Ascending aorta (tissue), 2 donors: Measurements from ENCODE around the gene TF. TPM values are rescaled to one million over a fixed set of nuclear protein-coding genes. Genes with fewer than 3 reads are reported as not detected.

Experiments
- DNase-seq, 2 donors: peaks; one replicate each; pipeline ENCODE4 v3.0.0-alpha.2; 2019; ENCODE audit warnings: low spot score in 2 of 2
- H3K27ac ChIP-seq, 2 donors: fragments of 200-600 bp; sonication (generic); one replicate each; pipeline ENCODE4 v1.5.1; 2016 to 2017; ENCODE audit warnings: mild to moderate bottlenecking in 1 of 2
- H3K27me3 ChIP-seq: fragments of 200-600 bp; sonication (generic); one replicate; pipeline ENCODE4 v1.5.1; 2017
- H3K36me3 ChIP-seq, 2 donors: fragments of 200-600 bp; sonication (generic); one replicate each; pipeline ENCODE4 v1.5.1; 2016
- H3K4me1 ChIP-seq, 2 donors: fragments of 200-600 bp; sonication (generic); one replicate each; pipeline ENCODE4 v1.5.1; 2016 to 2017; ENCODE audit warnings: mild to moderate bottlenecking in 1 of 2
- H3K4me3 ChIP-seq, 2 donors: fragments of 200-600 bp; sonication (generic); one replicate each; pipeline ENCODE4 v1.5.1; 2016 to 2017; ENCODE audit warnings: mild to moderate bottlenecking in 1 of 2
- H3K9me3 ChIP-seq, 2 donors: fragments of 200-600 bp; sonication (generic); one replicate each; pipeline ENCODE4 v1.5.1; 2016
- intact Hi-C: fragments of 100-400 bp; cut with DNase I; formaldehyde crosslinking; loops from one replicate; pipeline ENCODE4 v1.15.1; 2023
- total RNA-seq: library from RNA; depleted of rRNA; stranded (reverse); fragments of >200 nt; gene quantifications from one replicate; pipeline ENCODE4 v1.1.0, GENCODE V29; 2016
- TF ChIP-seq, protein P1 (sequence below), 3 experiments: fragments of 200-600 bp in 2 of 3; fragments of 450-650 bp in 1 of 3; sonication (generic) in 2 of 3; IDR thresholded peaks; one replicate each; pipeline ENCODE4 v1.5.1; 2016 to 2019; ENCODE audit warnings: antibody characterized with exemption in 3 of 3, mild to moderate bottlenecking in 1 of 3, moderate library complexity in 1 of 3

Gene TF
- total RNA-seq, 1 donor from 2014 or later, result 62.8 TPM

GRCh38 chr3:133805384-133805701, 59.1 kb downstream of the TF start:
- intact Hi-C loops, result loop anchor here (5.0 to 10.0 kb wide), 3 partner anchors 679 to 1388 kb away; partner anchors contain the start of genes ANAPC13, CEP63 and DNAJC13
- Histone ChIP-seq H3K4me3 (peak overlapping the region; percentile 87), H3K27me3 (no peaks in the 10 kb centered on the region), H3K27ac (peak overlapping the region in 1 of 2 donors; percentile 58), H3K9me3 (no peaks in the 10 kb centered on the region), H3K4me1 (peaks cover 0 to 3% of the 10 kb centered on the region in 2 donors), H3K36me3 (peaks cover 3 to 6% of the 10 kb centered on the region in 2 donors)
- DNase-seq, result no peak
- TF ChIP-seq, protein P1, sequence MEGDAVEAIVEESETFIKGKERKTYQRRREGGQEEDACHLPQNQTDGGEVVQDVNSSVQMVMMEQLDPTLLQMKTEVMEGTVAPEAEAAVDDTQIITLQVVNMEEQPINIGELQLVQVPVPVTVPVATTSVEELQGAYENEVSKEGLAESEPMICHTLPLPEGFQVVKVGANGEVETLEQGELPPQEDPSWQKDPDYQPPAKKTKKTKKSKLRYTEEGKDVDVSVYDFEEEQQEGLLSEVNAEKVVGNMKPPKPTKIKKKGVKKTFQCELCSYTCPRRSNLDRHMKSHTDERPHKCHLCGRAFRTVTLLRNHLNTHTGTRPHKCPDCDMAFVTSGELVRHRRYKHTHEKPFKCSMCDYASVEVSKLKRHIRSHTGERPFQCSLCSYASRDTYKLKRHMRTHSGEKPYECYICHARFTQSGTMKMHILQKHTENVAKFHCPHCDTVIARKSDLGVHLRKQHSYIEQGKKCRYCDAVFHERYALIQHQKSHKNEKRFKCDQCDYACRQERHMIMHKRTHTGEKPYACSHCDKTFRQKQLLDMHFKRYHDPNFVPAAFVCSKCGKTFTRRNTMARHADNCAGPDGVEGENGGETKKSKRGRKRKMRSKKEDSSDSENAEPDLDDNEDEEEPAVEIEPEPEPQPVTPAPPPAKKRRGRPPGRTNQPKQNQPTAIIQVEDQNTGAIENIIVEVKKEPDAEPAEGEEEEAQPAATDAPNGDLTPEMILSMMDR (IDR thresholded peaks at IDR 0.05), result no peak

DNA sequence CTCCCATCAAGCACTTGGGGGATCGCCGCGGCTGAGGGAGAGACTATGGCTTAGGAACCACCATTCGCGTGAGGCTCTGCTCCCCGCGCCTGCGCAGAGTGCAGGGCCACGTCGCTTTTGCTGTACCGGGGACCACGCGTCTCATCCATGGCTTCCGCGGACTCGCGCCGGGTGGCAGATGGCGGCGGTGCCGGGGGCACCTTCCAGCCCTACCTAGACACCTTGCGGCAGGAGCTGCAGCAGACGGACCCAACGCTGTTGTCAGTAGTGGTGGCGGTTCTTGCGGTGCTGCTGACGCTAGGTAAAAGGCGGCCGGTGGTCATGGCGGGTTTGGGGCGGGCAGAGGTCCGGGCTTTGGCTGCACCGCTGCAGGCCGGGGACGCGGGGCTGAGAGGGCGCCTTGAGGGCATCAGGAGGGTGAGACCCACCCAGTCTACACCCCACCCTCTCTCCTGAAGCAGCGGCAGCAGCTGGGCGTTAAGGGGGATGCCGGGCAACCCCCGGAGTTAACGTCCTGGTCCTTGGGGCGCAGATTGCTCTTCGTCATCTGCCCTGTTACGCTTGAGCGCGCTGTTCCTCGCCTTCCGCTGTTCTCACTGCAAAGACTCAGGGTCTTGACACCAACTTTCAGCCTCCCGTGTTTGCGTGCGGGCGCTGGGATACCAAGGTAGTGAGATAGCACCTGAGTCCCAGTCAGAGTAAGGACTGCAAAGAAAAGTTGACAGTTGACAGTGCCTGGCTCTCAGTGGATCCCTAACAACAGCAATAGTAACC, 59.7 kb downstream of the TF start, which contains the start of gene SRPRB:
SRPRB (plus strand) TSS at position 114 of the 774 bp plus-strand sequence; CDS start at position 148, 34 bp downstream.
- TF ChIP-seq, protein P1 (IDR thresholded peaks at IDR 0.05), result no peak
- DNase-seq, result peak; percentile 76 to 97
- Histone ChIP-seq H3K4me3 (peak within 1 kb of the TSS; percentile 87), H3K36me3 (peaks cover 3 to 10% of the 10 kb centered on the region in 2 donors), H3K27me3 (no peaks in the 10 kb centered on the region), H3K27ac (peak within 1 kb of the TSS; percentile 54 to 58), H3K9me3 (no peaks in the 10 kb centered on the region), H3K4me1 (peaks cover 0 to 3% of the 10 kb centered on the region in 2 donors)
- intact Hi-C loops, result loop anchor here (5.0 to 10.0 kb wide), 3 partner anchors 679 to 1389 kb away; partner anchors contain the start of genes ANAPC13, CEP63 and DNAJC13

GRCh38 chr3:133812872-133813271, 66.7 kb downstream of the TF start:
- H3K4me1 ChIP-seq, result no peaks in the 10 kb centered on the region
- no peaks in the 10 kb centered on the region for H3K9me3 ChIP-seq
- H3K36me3 ChIP-seq, result peaks cover 19 to 64% of the 10 kb centered on the region in 2 donors
- H3K27me3 ChIP-seq, result no peaks in the 10 kb centered on the region
- TF ChIP-seq, protein P1 (IDR thresholded peaks at IDR 0.05), result no peak
- intact Hi-C loops, result no loop called here
- H3K4me3 ChIP-seq, result no peak overlapping the region
- no peak for DNase-seq
- H3K27ac ChIP-seq, result no peak overlapping the region

- H3K4me1 ChIP-seq, result no peaks in the 10 kb centered on the region
- intact Hi-C loops, result no loop called here
- H3K9me3 ChIP-seq, result no peaks in the 10 kb centered on the region
- no peaks in the 10 kb centered on the region for H3K27me3 ChIP-seq
- no peak for DNase-seq
- no peak overlapping the region for H3K4me3 ChIP-seq
- peaks cover 29 to 72% of the 10 kb centered on the region in 2 donors for H3K36me3 ChIP-seq
- TF ChIP-seq, protein P1 (IDR thresholded peaks at IDR 0.05), result no peak
- H3K27ac ChIP-seq, result no peak overlapping the region
Measured at GRCh38 chr3:133815386-133815785, 69.2 kb downstream of the TF start.

GRCh38 chr3:133820129-133820528, 73.9 kb downstream of the TF start:
- Histone ChIP-seq H3K27ac (no peak overlapping the region), H3K36me3 (peaks cover 44 to 67% of the 10 kb centered on the region in 2 donors), H3K4me3 (no peak overlapping the region), H3K4me1 (no peaks in the 10 kb centered on the region), H3K27me3 (no peaks in the 10 kb centered on the region), H3K9me3 (no peaks in the 10 kb centered on the region)
- no peak for DNase-seq
- TF ChIP-seq, protein P1 (IDR thresholded peaks at IDR 0.05), result no peak
- intact Hi-C loops, result no loop called here
